IMR-90 (cell line): ENCODE results near the gene UNC5A. TPM values are rescaled to one million over a fixed set of nuclear protein-coding genes. Genes with fewer than 3 reads are reported as not detected.

Source experiments
- ATAC-seq: fragments of 200-7000 bp; cut with Tn5 transposase; 2 replicates; pipeline ENCODE4 v1.9.1; 2020; ENCODE audit warnings: low read depth, mild to moderate bottlenecking, moderate library complexity
- BruUV-seq: library from RNA; stranded (reverse); fragments of 400-500 nt; replicated peaks from 2 replicates; lab custom pipeline; 2021; lab: Mats Ljungman, UMichigan
- CTCF ChIA-PET: fragments of 300-600 bp; formaldehyde crosslinking; extraction: SDS; loops from one replicate; lab custom pipeline; 2021; ENCODE audit warnings: antibody characterized with exemption; lab: Yijun Ruan, JAX
- POLR2A ChIA-PET: fragments of 300-600 bp; sonication (Branson Sonifier 250); formaldehyde crosslinking; loops from one replicate; lab custom pipeline; 2022; ENCODE audit warnings: antibody characterized with exemption; ENCODE audit not compliant: unreplicated experiment; lab: Charles Lee
- DNase-seq: peaks from one replicate; pipeline ENCODE4 v3.0.0; 2013
- H2AFZ ChIP-seq: replicated peaks from 2 replicates; pipeline ENCODE3; 2013; ENCODE audit warnings: low read length, mild to moderate bottlenecking; ENCODE audit not compliant: poor library complexity
- H2AK5ac ChIP-seq: 2 replicates; pipeline ENCODE4 v1.6.1; 2013; ENCODE audit warnings: low read depth, low read length, inconsistent platforms
- H2AK9ac ChIP-seq: replicated peaks from 2 replicates; pipeline ENCODE3; 2013; ENCODE audit warnings: mild to moderate bottlenecking, low read depth, low read length, moderate library complexity; ENCODE audit not compliant: poor library complexity
- H2BK120ac ChIP-seq: 2 replicates; pipeline ENCODE4 v1.6.1; 2013; ENCODE audit warnings: low read depth, low read length, inconsistent platforms
- H2BK15ac ChIP-seq: 3 replicates; pipeline ENCODE4 v1.6.1; 2013; ENCODE audit warnings: low read depth, low read length, inconsistent platforms
- H2BK20ac ChIP-seq: 2 replicates; pipeline ENCODE4 v1.6.1; 2013; ENCODE audit warnings: low read depth, mild to moderate bottlenecking, inconsistent platforms, low read length, moderate library complexity
- H2BK5ac ChIP-seq: 2 replicates; pipeline ENCODE4 v1.6.1; 2013; ENCODE audit warnings: mild to moderate bottlenecking, low read depth, low read length, inconsistent platforms; ENCODE audit not compliant: poor library complexity, severe bottlenecking
- H3K14ac ChIP-seq: replicated peaks from 2 replicates; pipeline ENCODE4 v1.6.1; 2013; ENCODE audit warnings: low read depth, low read length, inconsistent platforms
- H3K18ac ChIP-seq: 2 replicates; pipeline ENCODE4 v1.6.1; 2013; ENCODE audit warnings: low read depth, low read length, control low read depth
- H3K23ac ChIP-seq: 2 replicates; pipeline ENCODE4 v1.6.1; 2013; ENCODE audit warnings: low read depth, low read length, inconsistent platforms
- H3K27ac ChIP-seq: 2 replicates; pipeline ENCODE4 v1.5.1; 2013; ENCODE audit warnings: mild to moderate bottlenecking, control low read depth, low read length; ENCODE audit not compliant: insufficient read depth
- H3K27me3 ChIP-seq: 2 replicates; pipeline ENCODE4 v1.6.1; 2013; ENCODE audit warnings: low read length; ENCODE audit not compliant: control insufficient read depth, insufficient read depth
- H3K36me3 ChIP-seq: 2 replicates; pipeline ENCODE4 v1.6.1; 2013; ENCODE audit warnings: low read length, mixed read lengths; ENCODE audit not compliant: control insufficient read depth, insufficient read depth
- H3K4ac ChIP-seq: 2 replicates; pipeline ENCODE4 v1.6.1; 2013; ENCODE audit warnings: low read depth, low read length, inconsistent platforms
- H3K4me1 ChIP-seq: 2 replicates; pipeline ENCODE4 v1.6.1; 2013; ENCODE audit warnings: low read length, mixed read lengths; ENCODE audit not compliant: control insufficient read depth, insufficient read depth
- H3K4me2 ChIP-seq: 2 replicates; pipeline ENCODE4 v1.6.1; 2013; ENCODE audit warnings: low read depth, mild to moderate bottlenecking, control low read depth, low read length, moderate library complexity
- H3K4me3 ChIP-seq: 2 replicates; pipeline ENCODE4 v1.5.1; 2013; ENCODE audit warnings: low read depth, mild to moderate bottlenecking, control low read depth, low read length, moderate library complexity; ENCODE audit not compliant: insufficient read depth
- H3K56ac ChIP-seq: 2 replicates; pipeline ENCODE4 v1.6.1; 2013; ENCODE audit warnings: low read length, inconsistent platforms; ENCODE audit not compliant: insufficient read depth; ENCODE audit errors: extremely low read depth
- H3K79me1 ChIP-seq, 2 experiments: 2 replicates each; pipeline ENCODE4 v1.6.1; 2013; ENCODE audit warnings: low read length in 2 of 2, inconsistent platforms in 1 of 2, low read depth in 1 of 2
- H3K9ac ChIP-seq: 2 replicates; pipeline ENCODE4 v1.6.1; 2013; ENCODE audit warnings: low read depth, low read length, control low read depth
- H3K9me1 ChIP-seq: 2 replicates; pipeline ENCODE4 v1.6.1; 2013; ENCODE audit warnings: low read length, inconsistent platforms; ENCODE audit not compliant: insufficient read depth
- H3K9me3 ChIP-seq: 2 replicates; pipeline ENCODE4 v1.6.1; 2013; ENCODE audit warnings: low read length; ENCODE audit not compliant: control insufficient read depth, insufficient read depth
- H4K20me1 ChIP-seq: 2 replicates; pipeline ENCODE4 v1.6.1; 2013; ENCODE audit warnings: low read length, inconsistent platforms; ENCODE audit not compliant: insufficient read depth
- H4K5ac ChIP-seq: 2 replicates; pipeline ENCODE4 v1.6.1; 2013; ENCODE audit warnings: mild to moderate bottlenecking, low read depth, low read length, control low read depth
- H4K8ac ChIP-seq, 2 experiments: 2 replicates each; pipeline ENCODE4 v1.6.1; 2013; ENCODE audit warnings: low read depth in 2 of 2, low read length in 2 of 2, control low read depth in 1 of 2, inconsistent platforms in 1 of 2
- H4K91ac ChIP-seq: 2 replicates; pipeline ENCODE4 v1.6.1; 2013; ENCODE audit warnings: low read depth, low read length, inconsistent platforms; ENCODE audit not compliant: insufficient read depth
- MAZ ChIP-seq: IDR thresholded peaks from 2 replicates; pipeline ENCODE4 v1.6.1; 2012; ENCODE audit warnings: low read depth, mild to moderate bottlenecking, low read length, improper control_type of control experiment, moderate library complexity, borderline replicate concordance
- WGBS, 2 experiments: methylation state at CpG; one replicate each; pipeline versions ENCODE4 v1.1.5 to v1.1.7; 2013; ENCODE audit warnings: missing lambda C conversion rate in 2 of 2; ENCODE audit not compliant: insufficient read length in 1 of 2; ENCODE audit errors: extremely low coverage in 2 of 2; 5-methylcytosine and 5-hydroxymethylcytosine counted together
- dilution Hi-C: fragments of 300-500 bp; cut with HindIII; formaldehyde crosslinking; loops from one replicate; pipeline ENCODE4 v1.14.3; 2018; ENCODE audit warnings: low sequenced_read_pairs; ENCODE audit not compliant: unreplicated experiment
- in situ Hi-C: fragments of 300-500 bp; cut with MboI; formaldehyde crosslinking; loops from 3 replicates; pipeline ENCODE4 v1.14.3; 2019; ENCODE audit warnings: low sequenced_read_pairs, inconsistent platforms, mixed read lengths
- intact Hi-C: fragments of 100-400 bp; cut with micrococcal nuclease; formaldehyde crosslinking; loops from 2 replicates; pipeline ENCODE4 v1.10.0; 2022
- polyA plus RNA-seq, 3 experiments: library from polyadenylated mRNA; depleted of rRNA; stranded (reverse); fragments of >200 nt; gene quantifications; 2 replicates each; pipeline ENCODE4 v1.2.3, GENCODE V29; 2012; ENCODE audit warnings: low replicate concordance in 1 of 3
- total RNA-seq: library from RNA; depleted of rRNA; stranded (reverse); fragments of >200 nt; gene quantifications from 2 replicates; pipeline ENCODE4 v1.2.3, GENCODE V29; 2012

UNC5A gene
- total and polyA plus RNA-seq, 2 of the 4 experiments (the other 2 are of a cell fraction): not detected

GRCh38 chr5:176902911-176903664 is 92.7 kb downstream of the UNC5A start:
- Histone ChIP-seq H3K4me3 (no peak overlapping the region), H3K9me1 (peaks cover 10% of the 10 kb centered on the region), H3K4ac (no peak overlapping the region), H2BK20ac (no peak overlapping the region), H4K91ac (no peak overlapping the region), H3K27me3 (no peaks in the 10 kb centered on the region), H2BK5ac (no peak overlapping the region), H3K79me1 (no peaks in the 10 kb centered on the region), H4K20me1 (no peaks in the 10 kb centered on the region), H3K18ac (no peak overlapping the region), H3K14ac (no peak overlapping the region), H4K5ac (no peak overlapping the region), H3K9ac (no peak overlapping the region), H3K9me3 (no peaks in the 10 kb centered on the region), H4K8ac (no peak overlapping the region), H3K23ac (no peak overlapping the region), H2BK15ac (no peak overlapping the region), H3K36me3 (peaks cover 35% of the 10 kb centered on the region), H3K27ac (no peak overlapping the region), H3K4me1 (no peaks in the 10 kb centered on the region), H3K4me2 (no peak overlapping the region), H2AK9ac (no peak overlapping the region), H2BK120ac (no peak overlapping the region), H2AK5ac (no peak overlapping the region), H3K56ac (no peak overlapping the region), H2AFZ (no peak overlapping the region)
- in situ Hi-C loops: no loop called here
- no peak for ATAC-seq
- CTCF ChIA-PET: no interaction called here
- dilution Hi-C loops: no loop called here
- no peak for DNase-seq
- TF ChIP-seq MAZ: no peak
- BruUV-seq: no TSS peak
- POLR2A ChIA-PET: no interaction called here
- intact Hi-C loops: no loop called here
- no CpG with 5 or more reads among the region's 5 CpGs for WGBS, 2 experiments
